ENCODE data around the gene NPY1R. TPM values are rescaled to one million over a fixed set of nuclear protein-coding genes. Genes with fewer than 3 reads are reported as not detected.

NPY1R gene
- total RNA-seq, 3 donors from 2014 or later (not counting 1 experiment from before 2014, with no cell fraction given) = not detected

DNA sequence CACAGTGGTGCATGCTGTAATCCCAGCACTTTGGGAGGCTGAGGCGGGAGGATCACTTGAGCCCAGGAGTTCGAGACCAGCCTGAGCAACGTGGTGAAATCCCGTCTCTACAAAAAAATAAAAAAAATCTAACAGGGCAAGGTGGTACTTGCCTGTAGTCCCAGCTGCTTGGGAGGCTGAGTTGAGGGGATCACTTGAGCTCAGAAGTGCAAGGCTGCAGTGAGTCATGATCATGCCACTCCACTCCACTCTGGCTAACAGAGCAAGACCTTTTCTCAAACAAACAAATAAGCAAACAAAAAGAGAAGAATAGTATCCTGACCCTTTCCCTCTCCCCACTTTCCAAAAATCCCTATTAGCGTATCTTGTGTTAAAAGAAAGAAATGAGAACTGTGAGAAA, 52.7 kb downstream of the NPY1R start:
- ATAC-seq = no peak
- H3K27ac ChIP-seq (ENCODE audit: low read length) = no peak overlapping the region
- Mint-ChIP-seq H3K27me3 (ENCODE audit: low read depth in 2 of 2) (no peaks in the 10 kb centered on the region), H3K4me3 (no peak overlapping the region), H3K36me3 (no peaks in the 10 kb centered on the region), H3K4me1 (no peaks in the 10 kb centered on the region), H3K27ac (no peak overlapping the region), H3K9me3 (peaks cover 3 to 5% of the 10 kb centered on the region in 2 donors)
- H3K4me1 ChIP-seq (ENCODE audit: control insufficient read depth, insufficient read depth, low read length) = no peaks in the 10 kb centered on the region
- DNase-seq = no peak
- intact Hi-C loops (cut with micrococcal nuclease) = no loop called here
- WGBS (ENCODE audit: insufficient coverage) = 80% methylated on average over 4 of the region's 5 CpGs
- TF ChIP-seq, protein P1, sequence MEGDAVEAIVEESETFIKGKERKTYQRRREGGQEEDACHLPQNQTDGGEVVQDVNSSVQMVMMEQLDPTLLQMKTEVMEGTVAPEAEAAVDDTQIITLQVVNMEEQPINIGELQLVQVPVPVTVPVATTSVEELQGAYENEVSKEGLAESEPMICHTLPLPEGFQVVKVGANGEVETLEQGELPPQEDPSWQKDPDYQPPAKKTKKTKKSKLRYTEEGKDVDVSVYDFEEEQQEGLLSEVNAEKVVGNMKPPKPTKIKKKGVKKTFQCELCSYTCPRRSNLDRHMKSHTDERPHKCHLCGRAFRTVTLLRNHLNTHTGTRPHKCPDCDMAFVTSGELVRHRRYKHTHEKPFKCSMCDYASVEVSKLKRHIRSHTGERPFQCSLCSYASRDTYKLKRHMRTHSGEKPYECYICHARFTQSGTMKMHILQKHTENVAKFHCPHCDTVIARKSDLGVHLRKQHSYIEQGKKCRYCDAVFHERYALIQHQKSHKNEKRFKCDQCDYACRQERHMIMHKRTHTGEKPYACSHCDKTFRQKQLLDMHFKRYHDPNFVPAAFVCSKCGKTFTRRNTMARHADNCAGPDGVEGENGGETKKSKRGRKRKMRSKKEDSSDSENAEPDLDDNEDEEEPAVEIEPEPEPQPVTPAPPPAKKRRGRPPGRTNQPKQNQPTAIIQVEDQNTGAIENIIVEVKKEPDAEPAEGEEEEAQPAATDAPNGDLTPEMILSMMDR (IDR thresholded peaks at IDR 0.05) = no peak
- no peaks in the 10 kb centered on the region for H3K27me3 ChIP-seq (ENCODE audit: control insufficient read depth, insufficient read depth, low read length)
- H3K36me3 ChIP-seq (ENCODE audit: control insufficient read depth, insufficient read depth, low read length) = no peaks in the 10 kb centered on the region
- no peak overlapping the region for H3K4me3 ChIP-seq (ENCODE audit: low read length)
- no peaks in the 10 kb centered on the region for H3K9me3 ChIP-seq (ENCODE audit: control insufficient read depth, insufficient read depth, low read length)

DNA sequence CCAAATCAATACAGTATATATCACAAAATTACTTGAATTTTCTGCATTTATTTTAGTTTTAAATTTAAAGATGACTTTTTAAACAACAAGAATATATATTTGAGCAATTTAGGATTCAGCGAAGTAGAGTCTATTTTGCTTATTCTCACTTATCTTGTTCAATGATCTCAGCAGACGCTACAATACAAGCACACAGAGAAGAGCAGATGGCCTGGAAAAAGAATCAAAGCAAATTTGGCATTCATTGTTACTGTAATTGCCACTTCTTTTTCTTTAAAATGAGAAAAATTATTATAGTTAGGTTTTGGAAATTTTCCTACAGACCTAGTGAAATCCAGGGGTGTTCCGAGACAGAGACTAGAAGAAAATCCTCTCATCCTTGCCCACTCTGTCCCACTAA, 57.5 kb downstream of the NPY1R start:
- H3K4me1 Mint-ChIP-seq = no peaks in the 10 kb centered on the region
- intact Hi-C loops (cut with micrococcal nuclease) = no loop called here
- ATAC-seq = no peak

More for the DNA sequence above, 57.5 kb downstream of the NPY1R start:
- Histone ChIP-seq H3K27me3 (ENCODE audit: control insufficient read depth, insufficient read depth, low read length) (no peaks in the 10 kb centered on the region), H3K4me3 (ENCODE audit: low read length) (no peak overlapping the region), H3K9me3 (ENCODE audit: control insufficient read depth, insufficient read depth, low read length) (no peaks in the 10 kb centered on the region), H3K4me1 (ENCODE audit: control insufficient read depth, insufficient read depth, low read length) (no peaks in the 10 kb centered on the region), H3K36me3 (ENCODE audit: control insufficient read depth, insufficient read depth, low read length) (no peaks in the 10 kb centered on the region), H3K27ac (ENCODE audit: low read length) (no peak overlapping the region)
- WGBS (ENCODE audit: insufficient coverage) = 95% methylated on average over 2 of the region's 3 CpGs
- TF ChIP-seq, protein P1 (IDR thresholded peaks at IDR 0.05) = no peak
- H3K36me3 Mint-ChIP-seq = no peaks in the 10 kb centered on the region
- H3K9me3 Mint-ChIP-seq = peaks cover 0 to 10% of the 10 kb centered on the region in 2 donors
- no peak for DNase-seq
- no peaks in the 10 kb centered on the region for H3K27me3 Mint-ChIP-seq (ENCODE audit: low read depth in 2 of 2)
- no peak overlapping the region for H3K27ac Mint-ChIP-seq
- H3K4me3 Mint-ChIP-seq = no peak overlapping the region

Other genes starting within 250 kb of the NPY1R start
- gene NAF1, start 165.7 kb downstream of the NPY1R start, total RNA-seq = 10 to 100 TPM; 28.5 to 31.7 (median 29.0) TPM
- gene NPY5R, start 11.3 kb upstream of the NPY1R start, total RNA-seq = not detected
- not detected for gene TKTL2, start 141.2 kb upstream of the NPY1R start, total RNA-seq
- gene TMA16, start 162.1 kb upstream of the NPY1R start, total RNA-seq = 10 to 100 TPM in 1 of 3 donors, 1 to 10 TPM in 2; 8.1 to 10.7 (median 9.1) TPM